ENCODE results near the gene ARHGAP10. TPM values are rescaled to one million over a fixed set of nuclear protein-coding genes. Genes with fewer than 3 reads are reported as not detected.
A peak's percentile ranks its signal among the peaks of the same experiment; 100 is the strongest.

Gene ARHGAP10
- total and polyA plus RNA-seq, 10 of the 15 experiments (the other 5 are each of a cell fraction or from before 2014, with no cell fraction given) = 1.3 to 25.8 (median 17.2) TPM

- Histone ChIP-seq H2AFZ (ENCODE audit: control insufficient read depth, low read depth, low read length) (no peak overlapping the region), H3K4me3 (no peak overlapping the region), H3K4me2 (ENCODE audit: control insufficient read depth, insufficient read depth) (no peak overlapping the region), H4K20me1 (ENCODE audit: control insufficient read depth, insufficient read depth) (no peaks in the 10 kb centered on the region), H3K79me2 (ENCODE audit: control insufficient read depth, insufficient read depth, low read length) (no peaks in the 10 kb centered on the region), H3K9ac (ENCODE audit: control insufficient read depth, insufficient read depth, low read length) (no peak overlapping the region), H3K9me3 (replicated peaks; ENCODE audit: control insufficient read depth, insufficient read depth, low read length) (no peaks in the 10 kb centered on the region), H3K27ac (ENCODE audit: control insufficient read depth, insufficient read depth) (no peak overlapping the region), H3K4me1 (ENCODE audit: control insufficient read depth, insufficient read depth, low read length) (no peaks in the 10 kb centered on the region), H3K27me3 (replicated peaks in 1 of 2; ENCODE audit: control insufficient read depth in 2 of 2, insufficient read depth in 2 of 2, low read length in 1 of 2) (no peaks in the 10 kb centered on the region), H3K36me3 (ENCODE audit: control insufficient read depth in 2 of 2, insufficient read depth in 2 of 2, low read length in 1 of 2) (no peaks in the 10 kb centered on the region)
- in situ Hi-C loops (cut with MboI) (no loop called here), intact Hi-C loops (cut with micrococcal nuclease; ENCODE audit: unreplicated experiment) (no loop called here)
- ChIA-PET SMC1A (ENCODE audit: uncharacterized antibody, unreplicated experiment) (no interaction called here), CTCF (no interaction called here), POLR2A (no interaction called here), RAD21 (ENCODE audit: unreplicated experiment) (no interaction called here)
- TF ChIP-seq MEF2B (IDR thresholded peaks at IDR 0.05; ENCODE audit: partially characterized antibody, poor library complexity, severe bottlenecking) = no peak
- no TSS peak for BruUV-seq (replicated peaks)
- WGBS (ENCODE audit: insufficient coverage, insufficient replicate concordance, low lambda C conversion rate, missing lambda C conversion rate) = 49% methylated on average over 6 of the region's 6 CpGs
- FAIRE-seq (no peak), DNase-seq (ENCODE audit: low read depth, low spot score) (no peak), ATAC-seq (no peak)
These were observed 358.1 kb downstream of the ARHGAP10 start for GRCh38 chr4:148090029-148090428.

GRCh38 chr4:148090503-148091476 is 358.9 kb downstream of the ARHGAP10 start:
- TF ChIP-seq EZH2 (IDR thresholded peaks at IDR 0.05; ENCODE audit: borderline replicate concordance, control insufficient read depth, low read depth, low read length) (no peak), FOXM1 (IDR thresholded peaks at IDR 0.05; ENCODE audit: low read depth, low read length) (no peak), IRF4 (IDR thresholded peaks at IDR 0.05; ENCODE audit: low read depth, low read length) (no peak), PBX3 (IDR thresholded peaks at IDR 0.05; ENCODE audit: insufficient replicate concordance, low read depth, low read length) (no peak), POLR2AphosphoS2 (IDR thresholded peaks at IDR 0.05; ENCODE audit: low read depth, low read length) (no peak), NBN (IDR thresholded peaks at IDR 0.05) (no peak), NFYA (IDR thresholded peaks at IDR 0.05; ENCODE audit: borderline replicate concordance, low read depth, low read length) (no peak), TCF12 (IDR thresholded peaks at IDR 0.05; ENCODE audit: low read depth, low read length) (no peak)
- BruUV-seq (replicated peaks) = no TSS peak
- 59% methylated on average over 17 of the region's 17 CpGs for whole genome bisulfite sequencing (ENCODE audit: insufficient coverage, insufficient replicate concordance, low lambda C conversion rate, missing lambda C conversion rate)
- ChIA-PET POLR2A (no interaction called here), RAD21 (ENCODE audit: unreplicated experiment) (no interaction called here), CTCF (no interaction called here), SMC1A (ENCODE audit: uncharacterized antibody, unreplicated experiment) (no interaction called here)
- Histone ChIP-seq H3K36me3 (ENCODE audit: control insufficient read depth in 2 of 2, insufficient read depth in 2 of 2, low read length in 1 of 2) (no peaks in the 10 kb centered on the region), H3K9ac (ENCODE audit: control insufficient read depth, insufficient read depth, low read length) (no peak overlapping the region), H3K4me1 (ENCODE audit: control insufficient read depth, insufficient read depth, low read length) (no peaks in the 10 kb centered on the region), H4K20me1 (ENCODE audit: control insufficient read depth, insufficient read depth) (no peaks in the 10 kb centered on the region), H3K27ac (ENCODE audit: control insufficient read depth, insufficient read depth) (no peak overlapping the region), H3K9me3 (replicated peaks; ENCODE audit: control insufficient read depth, insufficient read depth, low read length) (no peaks in the 10 kb centered on the region), H3K4me2 (ENCODE audit: control insufficient read depth, insufficient read depth) (no peak overlapping the region), H2AFZ (ENCODE audit: control insufficient read depth, low read depth, low read length) (no peak overlapping the region), H3K79me2 (ENCODE audit: control insufficient read depth, insufficient read depth, low read length) (no peaks in the 10 kb centered on the region), H3K4me3 (no peak overlapping the region), H3K27me3 (replicated peaks in 1 of 2; ENCODE audit: control insufficient read depth in 2 of 2, insufficient read depth in 2 of 2, low read length in 1 of 2) (no peaks in the 10 kb centered on the region)
- no peak for FAIRE-seq
- peak; percentile 30 for ATAC-seq
- DNase-seq (ENCODE audit: low read depth, low spot score) = no peak
- in situ Hi-C loops (cut with MboI) (no loop called here), intact Hi-C loops (cut with micrococcal nuclease; ENCODE audit: unreplicated experiment) (no loop called here)

Measured in GM12878 (cell line).